Coronary artery (tissue), 2 donors: Measurements from ENCODE around the gene LEKR1.
"Not testable (repeated sequence)": the region's sequence is repeated elsewhere in the genome, so short reads cannot be mapped to it uniquely, and the experiment has no call there.

Source experiments
- DNase-seq: peaks from one replicate; pipeline ENCODE4 v3.0.0-alpha.2; 2017; ENCODE audit warnings: low spot score
- H3K27ac ChIP-seq, 2 donors: fragments of 200-600 bp; sonication (generic); one replicate each; pipeline ENCODE4 v1.5.1; 2016 to 2019
- H3K4me3 ChIP-seq: fragments of 200-600 bp; sonication (generic); 2 replicates; pipeline ENCODE4 v1.5.1; 2016; ENCODE audit warnings: mild to moderate bottlenecking, moderate library complexity
- TF ChIP-seq, protein P1 (sequence below): fragments of 200-600 bp; sonication (generic); IDR thresholded peaks from one replicate; pipeline ENCODE4 v1.5.1; 2019; ENCODE audit warnings: antibody characterized with exemption

Gene LEKR1

DNA sequence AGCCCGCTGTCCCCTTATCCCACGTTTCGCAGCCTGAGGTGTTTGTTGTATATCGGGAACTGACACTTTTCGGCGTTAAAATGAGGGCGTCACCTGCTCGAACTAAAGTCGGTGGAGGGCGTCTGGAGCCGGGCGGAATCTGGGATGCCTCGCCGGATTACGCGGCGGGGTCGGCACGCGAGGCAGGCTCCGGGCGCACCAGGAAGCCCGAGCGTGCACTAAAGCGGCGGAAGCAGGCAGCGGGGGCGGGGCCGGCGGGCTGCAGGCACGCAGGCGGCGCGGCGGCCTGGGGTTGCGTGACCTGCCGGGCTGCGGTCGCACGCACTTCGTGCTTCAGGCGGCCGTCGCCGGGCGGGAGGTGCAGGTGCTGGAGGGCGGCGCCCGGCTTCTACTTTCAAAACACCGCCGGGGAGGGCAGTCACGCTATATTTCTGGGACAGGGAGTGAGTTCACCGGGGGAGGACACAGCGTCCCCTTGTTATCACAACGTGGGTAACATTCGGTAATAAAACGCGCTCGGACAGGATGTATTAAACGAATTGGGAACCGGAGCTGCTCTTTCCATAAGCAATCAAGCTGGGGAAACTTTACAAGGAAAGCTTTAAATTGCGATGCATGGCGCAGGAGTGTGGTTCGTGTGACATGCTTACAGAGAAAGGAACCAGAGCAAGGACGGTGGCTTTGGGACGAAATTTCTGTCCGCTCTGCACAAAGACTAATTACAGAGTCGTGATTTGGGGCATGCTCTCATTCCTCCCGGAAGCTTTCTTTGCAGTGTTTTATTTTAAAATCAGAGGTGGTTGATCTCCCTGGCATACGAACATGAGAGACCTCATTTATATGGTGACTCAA is 9.1 kb upstream of the LEKR1 start:
- H3K4me3 ChIP-seq, result peak overlapping the region; percentile 75
- peak; percentile 87 for DNase-seq

DNA sequence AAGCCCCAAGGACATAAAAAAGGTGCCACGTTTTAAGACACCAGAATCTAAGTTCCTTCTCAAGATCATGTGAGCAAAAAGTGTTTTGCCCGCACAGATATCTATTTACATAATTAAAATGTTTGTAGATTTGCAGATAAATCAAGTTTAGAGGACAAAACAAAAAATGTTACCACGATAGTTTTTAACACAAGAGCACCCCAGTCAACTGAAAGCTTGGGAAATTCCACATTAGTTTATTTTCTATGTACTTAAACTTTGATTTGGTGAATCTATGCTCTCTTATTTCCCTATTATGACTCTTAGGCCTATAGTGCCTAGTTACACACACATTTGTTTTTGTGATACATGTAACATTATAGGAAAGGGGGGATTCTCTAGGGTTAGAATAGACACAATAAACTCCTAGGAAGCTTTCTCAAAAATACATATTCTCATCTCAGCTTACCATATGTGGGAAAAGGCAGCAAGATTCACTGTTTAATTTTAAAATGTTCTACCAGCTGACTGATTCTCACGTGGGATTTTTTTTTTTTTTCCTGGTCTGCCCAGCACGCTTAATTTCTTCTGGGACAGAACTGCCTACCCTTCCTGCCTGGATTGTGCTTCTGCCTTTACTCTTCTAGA is 8.4 kb upstream of the LEKR1 start:
- TF ChIP-seq, protein P1, sequence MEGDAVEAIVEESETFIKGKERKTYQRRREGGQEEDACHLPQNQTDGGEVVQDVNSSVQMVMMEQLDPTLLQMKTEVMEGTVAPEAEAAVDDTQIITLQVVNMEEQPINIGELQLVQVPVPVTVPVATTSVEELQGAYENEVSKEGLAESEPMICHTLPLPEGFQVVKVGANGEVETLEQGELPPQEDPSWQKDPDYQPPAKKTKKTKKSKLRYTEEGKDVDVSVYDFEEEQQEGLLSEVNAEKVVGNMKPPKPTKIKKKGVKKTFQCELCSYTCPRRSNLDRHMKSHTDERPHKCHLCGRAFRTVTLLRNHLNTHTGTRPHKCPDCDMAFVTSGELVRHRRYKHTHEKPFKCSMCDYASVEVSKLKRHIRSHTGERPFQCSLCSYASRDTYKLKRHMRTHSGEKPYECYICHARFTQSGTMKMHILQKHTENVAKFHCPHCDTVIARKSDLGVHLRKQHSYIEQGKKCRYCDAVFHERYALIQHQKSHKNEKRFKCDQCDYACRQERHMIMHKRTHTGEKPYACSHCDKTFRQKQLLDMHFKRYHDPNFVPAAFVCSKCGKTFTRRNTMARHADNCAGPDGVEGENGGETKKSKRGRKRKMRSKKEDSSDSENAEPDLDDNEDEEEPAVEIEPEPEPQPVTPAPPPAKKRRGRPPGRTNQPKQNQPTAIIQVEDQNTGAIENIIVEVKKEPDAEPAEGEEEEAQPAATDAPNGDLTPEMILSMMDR, result no peak
- no peak for DNase-seq
- peak overlapping the region; percentile 75 for H3K4me3 ChIP-seq
- peak overlapping the region; percentile 81 to 85 for H3K27ac ChIP-seq

More for the DNA sequence above, 9.1 kb upstream of the LEKR1 start:
- H3K27ac ChIP-seq, result peak overlapping the region; percentile 81 to 85
- TF ChIP-seq, protein P1, result no peak

DNA sequence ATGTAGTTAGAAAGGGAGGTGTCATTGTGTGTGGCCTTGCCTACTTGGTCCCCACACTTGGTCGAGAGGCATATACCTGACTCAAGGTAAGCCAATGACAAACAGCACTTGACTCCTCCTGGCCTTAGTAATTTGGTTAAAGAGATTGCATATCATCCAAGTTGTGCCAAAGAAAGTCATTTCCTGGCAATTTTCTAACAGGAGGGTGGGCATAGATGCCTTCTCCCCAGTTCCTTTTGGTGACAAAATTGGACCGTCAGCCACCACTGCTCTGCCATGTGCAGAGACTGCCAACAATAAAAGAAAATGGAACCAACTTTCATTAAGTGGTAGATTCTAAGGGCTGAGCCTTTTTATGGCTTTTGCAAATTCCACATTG is 7.9 kb upstream of the LEKR1 start:
- Histone ChIP-seq H3K4me3 (no peak overlapping the region), H3K27ac (no peak overlapping the region)
- no peak for DNase-seq
- TF ChIP-seq, protein P1, result no peak

DNA sequence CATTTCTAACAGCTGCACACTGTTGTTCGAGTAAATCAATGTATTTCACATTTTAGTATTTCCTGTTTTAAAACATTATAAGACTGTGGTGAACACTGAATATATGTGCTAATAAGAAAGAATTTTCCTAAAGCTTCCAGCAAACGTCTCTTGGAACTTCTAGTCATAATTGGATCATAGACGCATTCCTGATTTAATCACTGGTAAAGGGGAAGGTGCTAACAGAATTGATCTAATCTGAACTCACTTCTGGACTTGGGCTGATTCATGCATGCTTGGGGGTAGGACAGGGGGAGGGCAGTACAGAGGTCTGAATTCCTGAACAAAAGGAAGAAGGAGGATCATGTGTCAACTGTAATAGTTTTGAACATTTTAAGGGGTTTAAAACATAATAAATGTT is 7.3 kb upstream of the LEKR1 start:
- no peak overlapping the region for H3K4me3 ChIP-seq
- DNase-seq, result no peak
- H3K27ac ChIP-seq, result no peak overlapping the region
- TF ChIP-seq, protein P1, result no peak

DNA sequence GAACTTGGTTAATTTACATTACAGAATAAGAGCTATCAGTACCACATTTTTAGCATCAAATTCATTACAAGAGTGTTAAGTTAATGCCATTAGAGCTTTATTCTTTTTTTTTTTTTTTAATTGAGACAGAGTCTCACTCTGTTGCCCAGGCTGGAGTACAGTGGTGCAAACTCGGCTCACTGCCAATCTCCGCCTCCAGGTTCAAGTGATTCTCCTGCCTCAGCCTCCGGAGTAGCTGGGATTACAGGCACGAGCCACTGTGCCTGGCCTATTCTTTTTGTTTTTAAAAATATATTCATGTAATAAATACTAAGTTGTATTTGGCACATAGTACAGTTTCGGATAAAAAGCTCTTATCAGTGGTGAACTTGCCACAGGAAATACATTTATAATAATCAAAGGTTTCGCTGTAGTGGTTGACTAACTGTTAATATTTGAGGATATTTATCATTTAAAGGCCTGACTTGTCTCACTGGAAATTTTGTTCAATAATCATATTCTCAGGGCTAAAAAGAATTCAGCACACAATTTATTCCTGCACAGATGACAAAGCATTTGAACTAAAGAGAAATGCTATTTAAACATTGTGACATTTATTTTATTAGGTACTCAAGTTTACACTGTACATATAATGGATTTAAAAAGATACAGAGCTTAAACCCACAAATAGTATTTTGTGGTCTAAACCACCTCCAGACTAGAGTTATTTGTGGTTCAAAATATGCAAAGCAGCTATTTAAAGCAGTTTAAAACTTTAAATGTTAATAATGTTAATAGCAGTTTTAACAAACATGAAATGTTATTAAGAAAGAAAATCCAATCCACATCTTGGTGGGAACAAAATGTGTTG is 6.1 kb upstream of the LEKR1 start:
- no peak overlapping the region for H3K4me3 ChIP-seq
- no peak for DNase-seq
- TF ChIP-seq, protein P1, result no peak
- no peak overlapping the region for H3K27ac ChIP-seq

DNA sequence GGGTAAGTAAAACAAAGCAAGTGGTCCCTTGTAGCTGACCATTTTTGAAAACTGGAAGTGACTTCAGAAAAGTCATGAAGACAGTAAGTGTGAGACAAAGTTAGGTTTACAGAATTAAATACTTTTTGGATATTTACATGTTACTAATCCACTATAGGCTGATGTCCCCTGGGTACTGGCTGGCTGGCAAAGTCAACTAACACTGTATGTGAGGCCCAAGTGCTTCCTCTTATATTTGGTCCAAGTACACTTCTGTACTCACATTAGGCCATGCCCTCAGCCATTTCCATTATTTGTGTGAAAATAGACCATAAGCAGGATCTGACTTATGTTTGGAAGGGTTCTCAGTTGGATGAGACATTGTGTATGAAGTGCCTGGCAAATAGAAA is 5.5 kb upstream of the LEKR1 start:
- TF ChIP-seq, protein P1, result no peak
- H3K27ac ChIP-seq, result no peak overlapping the region
- no peak overlapping the region for H3K4me3 ChIP-seq
- no peak for DNase-seq

DNA sequence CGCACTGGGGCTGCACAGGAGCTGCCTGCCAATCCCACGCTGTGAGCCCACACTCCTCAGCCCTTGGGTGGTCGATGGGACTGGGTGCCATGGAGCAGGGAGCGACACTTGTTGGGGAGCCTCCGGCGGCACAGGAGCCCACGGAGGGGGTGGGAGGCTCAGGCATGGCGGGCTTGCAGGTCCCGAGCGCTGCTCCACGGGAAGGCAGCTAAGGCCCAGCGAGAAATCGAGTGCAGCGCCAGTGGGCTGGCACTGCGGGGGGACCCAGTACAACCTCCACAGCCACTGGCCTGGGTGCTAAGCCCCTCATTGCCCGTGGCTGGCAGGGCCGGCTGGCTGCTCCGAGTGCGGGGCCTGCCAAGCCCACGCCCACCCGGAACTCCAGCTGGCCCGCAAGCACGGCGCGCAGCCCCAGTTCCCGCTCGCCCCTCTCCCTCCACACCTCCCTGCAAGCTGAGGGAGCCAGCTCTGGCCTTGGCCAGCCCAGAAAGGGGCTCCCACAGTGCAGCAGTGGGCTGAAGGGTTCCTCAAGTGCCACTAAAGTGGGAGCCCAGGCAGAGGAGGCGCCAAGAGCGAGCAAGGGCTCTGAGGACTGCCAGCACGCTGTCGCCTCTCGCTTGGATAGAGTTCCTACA is 3.4 kb upstream of the LEKR1 start:
- H3K27ac ChIP-seq, DNase-seq, H3K4me3 ChIP-seq: not testable (repeated sequence)
